Activated CD4-positive, alpha-beta T cell treated with anti-CD3 and anti-CD28 coated beads, Interleukin-2, amount 10 ng/mL, durations not matched to agents 24 days and 14 days (primary cell): ENCODE measurements around the gene BCAP31. TPM values are rescaled to one million over a fixed set of nuclear protein-coding genes. Genes with fewer than 3 reads are reported as not detected.
"Not testable (repeated sequence)": the region's sequence is repeated elsewhere in the genome, so short reads cannot be mapped to it uniquely, and the experiment has no call there.

ENCODE experiments used
- DNase-seq: peaks from one replicate; pipeline ENCODE4 v3.0.0; 2022
- H3K27ac Mint-ChIP-seq: one replicate; pipeline ENCODE4 v1.8.0; 2022; ENCODE audit warnings: mild to moderate bottlenecking, mixed read lengths
- H3K27me3 Mint-ChIP-seq: one replicate; pipeline ENCODE4 v1.8.0; 2022; ENCODE audit warnings: mixed read lengths
- H3K36me3 Mint-ChIP-seq: one replicate; pipeline ENCODE4 v1.8.0; 2022; ENCODE audit warnings: low read depth, mild to moderate bottlenecking, mixed read lengths
- H3K4me1 Mint-ChIP-seq: one replicate; pipeline ENCODE4 v1.8.0; 2021; ENCODE audit warnings: mixed read lengths
- H3K4me3 Mint-ChIP-seq: one replicate; pipeline ENCODE4 v1.8.0; 2022; ENCODE audit warnings: mild to moderate bottlenecking, moderate library complexity, mixed read lengths
- H3K9me3 Mint-ChIP-seq: one replicate; pipeline ENCODE4 v1.8.0; 2021; ENCODE audit warnings: mixed read lengths
- intact Hi-C: fragments of 100-400 bp; cut with micrococcal nuclease; formaldehyde crosslinking; loops from one replicate; pipeline ENCODE4 v1.15.1; 2023
- total RNA-seq: library from RNA; stranded (reverse); gene quantifications from 2 replicates; pipeline ENCODE4 v1.2.3, GENCODE V29; 2022

Gene BCAP31
- total RNA-seq, 1 donor from 2014 or later, result 157 TPM

DNA sequence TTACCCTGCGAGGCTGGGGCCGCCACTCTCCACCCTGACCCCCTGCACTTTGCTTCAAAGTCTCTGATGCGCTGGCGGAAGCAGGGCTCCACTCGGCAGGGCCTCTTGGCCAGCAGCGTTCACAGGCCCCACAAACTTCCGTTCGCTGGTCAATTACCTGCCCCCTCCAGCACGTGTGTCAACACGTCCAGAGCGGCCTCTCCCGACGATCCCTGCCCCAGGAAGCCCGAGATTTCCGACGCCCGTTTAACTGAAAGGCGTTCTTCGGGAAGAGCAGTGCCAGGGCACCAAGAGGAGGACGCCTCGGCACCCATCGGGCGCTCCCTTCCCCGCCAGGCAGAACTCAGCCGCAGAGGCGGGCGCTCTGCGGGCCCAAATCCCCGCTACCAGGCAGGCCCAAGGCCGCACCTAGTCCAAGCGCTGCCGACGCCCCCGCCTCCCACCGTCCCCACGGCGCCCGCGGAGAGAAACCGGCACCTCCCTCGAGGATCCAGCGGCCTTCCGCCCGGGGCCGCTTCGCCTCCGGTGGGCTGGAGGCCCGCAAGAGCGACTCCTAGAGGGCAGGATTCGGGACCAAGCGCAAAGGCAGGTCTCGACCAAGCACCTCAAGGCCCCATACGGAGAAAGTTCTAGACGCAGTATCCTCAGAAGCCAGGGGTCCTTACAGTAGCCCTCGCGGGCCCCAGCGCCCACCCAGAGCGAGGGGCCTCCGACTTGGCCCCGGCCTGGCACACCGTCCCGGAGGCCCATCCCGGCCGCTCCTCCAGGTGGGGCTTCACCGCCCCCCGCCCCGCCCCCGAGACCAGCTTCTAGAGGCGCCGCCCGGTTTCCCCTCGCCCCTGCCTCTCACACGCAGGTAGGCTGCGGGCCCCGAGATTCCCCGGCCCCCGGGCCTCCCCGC lies 586 bp downstream of the BCAP31 start:
- Mint-ChIP-seq H3K4me1 (peaks cover 16% of the 10 kb centered on the region), H3K4me3 (peak overlapping the region; percentile 90), H3K27ac (peak overlapping the region; percentile 89), H3K27me3 (no peaks in the 10 kb centered on the region), H3K9me3 (no peaks in the 10 kb centered on the region), H3K36me3 (peaks cover 17% of the 10 kb centered on the region)
- intact Hi-C loops, result loop anchor here (2.0 to 5.0 kb wide), 5 partner anchors 36 to 251 kb away; partner anchors contain the start of genes ARHGAP4, CCNQ, HAUS7 and HCFC1
- peak; percentile 85 for DNase-seq

DNA sequence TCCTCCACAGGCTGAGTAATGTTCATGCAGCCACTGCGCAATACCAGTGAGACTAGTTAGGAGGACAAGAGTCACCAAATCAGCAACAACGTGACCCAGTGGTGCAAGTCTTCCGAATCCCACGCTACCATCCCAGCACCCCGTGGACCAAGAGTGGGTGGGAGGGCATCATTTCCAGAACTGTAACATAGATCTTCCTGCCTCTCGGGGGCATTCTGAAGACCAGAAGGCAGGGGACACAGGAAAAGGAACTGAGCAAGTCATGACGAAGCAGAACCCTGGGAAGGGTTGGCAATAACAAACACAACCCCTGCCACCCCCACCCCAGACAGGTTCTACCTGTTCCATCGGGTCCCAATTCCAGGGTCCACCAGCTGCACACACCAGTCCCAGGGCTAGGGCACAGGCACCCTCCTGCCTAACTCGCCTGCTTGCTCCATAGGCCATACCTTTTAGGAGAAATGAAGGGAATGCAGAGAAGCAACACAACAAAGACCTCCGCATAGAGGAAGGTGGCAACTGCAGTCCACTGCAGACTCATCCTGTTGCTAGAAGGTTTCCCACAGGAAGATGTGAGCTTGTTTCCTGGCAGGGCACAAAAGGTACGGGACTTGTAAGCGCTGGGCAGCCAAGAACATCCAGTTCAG lies 1.4 kb downstream of the BCAP31 start:
- peak overlapping the region; percentile 89 for H3K27ac Mint-ChIP-seq
- H3K27me3 Mint-ChIP-seq, result no peaks in the 10 kb centered on the region
- intact Hi-C loops, result loop anchor here (5.0 kb wide), 3 partner anchors 36 to 251 kb away; partner anchors contain the start of genes ARHGAP4, HAUS7 and SLC6A8
- H3K9me3 Mint-ChIP-seq, result no peaks in the 10 kb centered on the region
- peaks cover 19% of the 10 kb centered on the region for H3K36me3 Mint-ChIP-seq
- peaks cover 16% of the 10 kb centered on the region for H3K4me1 Mint-ChIP-seq
- peak overlapping the region; percentile 90 for H3K4me3 Mint-ChIP-seq
- DNase-seq, result peak; percentile 54

DNA sequence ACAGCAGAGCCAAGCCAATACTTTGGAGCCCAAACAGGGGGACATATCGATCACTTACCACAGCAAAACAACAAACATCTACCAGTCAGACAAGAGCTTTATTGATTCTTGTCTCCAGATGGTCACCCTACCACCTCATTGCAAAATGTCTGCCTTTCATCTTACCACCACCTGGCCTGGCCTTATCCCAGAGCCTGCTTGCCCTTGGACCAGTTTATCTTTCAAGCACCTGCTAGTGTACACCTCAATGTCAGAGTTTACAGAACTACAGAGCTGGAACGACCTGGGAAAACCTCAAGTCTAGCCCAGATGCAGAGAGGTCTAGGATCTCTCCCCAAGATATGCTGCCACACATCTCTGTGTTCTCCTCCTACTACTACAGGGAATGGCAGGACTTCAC lies 4.5 kb downstream of the BCAP31 start:
- Mint-ChIP-seq H3K4me3 (no peak overlapping the region), H3K27me3 (no peaks in the 10 kb centered on the region), H3K9me3 (no peaks in the 10 kb centered on the region), H3K4me1 (peaks cover 7% of the 10 kb centered on the region), H3K36me3 (peaks cover 31% of the 10 kb centered on the region), H3K27ac (no peak overlapping the region)
- DNase-seq, result no peak
- intact Hi-C loops, result loop anchor here (5.0 kb wide), 3 partner anchors 32 to 247 kb away; partner anchors contain the start of genes ARHGAP4, HAUS7 and SLC6A8

GRCh38 chrX:153719238-153719637 lies 4.9 kb downstream of the BCAP31 start:
- H3K9me3 Mint-ChIP-seq, result no peaks in the 10 kb centered on the region
- no peak overlapping the region for H3K4me3 Mint-ChIP-seq
- no peak overlapping the region for H3K27ac Mint-ChIP-seq
- intact Hi-C loops, result no loop called here
- peaks cover 7% of the 10 kb centered on the region for H3K4me1 Mint-ChIP-seq
- peaks cover 33% of the 10 kb centered on the region for H3K36me3 Mint-ChIP-seq
- H3K27me3 Mint-ChIP-seq, result no peaks in the 10 kb centered on the region
- DNase-seq, result no peak

GRCh38 chrX:153717445-153717844 lies 6.7 kb downstream of the BCAP31 start:
- H3K4me3 Mint-ChIP-seq, result no peak overlapping the region
- H3K36me3 Mint-ChIP-seq, result peaks cover 39% of the 10 kb centered on the region
- peaks cover 8% of the 10 kb centered on the region for H3K4me1 Mint-ChIP-seq
- DNase-seq, result no peak
- no peaks in the 10 kb centered on the region for H3K27me3 Mint-ChIP-seq
- intact Hi-C loops, result no loop called here
- no peaks in the 10 kb centered on the region for H3K9me3 Mint-ChIP-seq
- no peak overlapping the region for H3K27ac Mint-ChIP-seq

DNA sequence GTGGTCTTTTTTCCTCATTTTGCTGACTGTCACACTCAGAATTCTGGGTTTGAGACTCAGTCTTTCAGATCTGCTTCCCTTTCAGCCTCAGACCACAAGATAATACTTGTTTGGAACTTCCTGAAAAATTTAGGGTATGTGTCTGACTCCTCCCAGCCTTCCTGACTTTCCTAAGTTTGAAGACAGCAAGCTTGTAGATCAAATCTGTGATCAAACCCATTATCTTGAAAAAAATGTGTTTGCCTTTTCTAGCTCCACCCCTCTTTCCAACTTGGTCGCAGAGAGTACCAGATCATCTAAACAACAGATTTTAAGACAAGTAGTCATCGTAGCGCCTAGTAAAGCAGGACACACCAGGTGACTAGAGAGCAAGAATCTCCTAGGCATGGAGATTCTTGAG lies 9.9 kb downstream of the BCAP31 start:
- no peak overlapping the region for H3K27ac Mint-ChIP-seq
- no peak for DNase-seq
- intact Hi-C loops, result no loop called here

GRCh38 chrX:153709726-153710674 lies 14.2 kb downstream of the BCAP31 start:
- Mint-ChIP-seq H3K27me3 (no peaks in the 10 kb centered on the region), H3K9me3 (no peaks in the 10 kb centered on the region), H3K27ac (no peak overlapping the region), H3K4me3 (no peak overlapping the region), H3K36me3 (peaks cover 30% of the 10 kb centered on the region), H3K4me1 (peaks cover 6% of the 10 kb centered on the region)
- intact Hi-C loops, result no loop called here
- no peak for DNase-seq

More for the DNA sequence above, 9.9 kb downstream of the BCAP31 start:
- Mint-ChIP-seq H3K4me3 (no peak overlapping the region), H3K36me3 (peaks cover 39% of the 10 kb centered on the region), H3K4me1 (peaks cover 5% of the 10 kb centered on the region), H3K27me3 (no peaks in the 10 kb centered on the region), H3K9me3 (no peaks in the 10 kb centered on the region)

DNA sequence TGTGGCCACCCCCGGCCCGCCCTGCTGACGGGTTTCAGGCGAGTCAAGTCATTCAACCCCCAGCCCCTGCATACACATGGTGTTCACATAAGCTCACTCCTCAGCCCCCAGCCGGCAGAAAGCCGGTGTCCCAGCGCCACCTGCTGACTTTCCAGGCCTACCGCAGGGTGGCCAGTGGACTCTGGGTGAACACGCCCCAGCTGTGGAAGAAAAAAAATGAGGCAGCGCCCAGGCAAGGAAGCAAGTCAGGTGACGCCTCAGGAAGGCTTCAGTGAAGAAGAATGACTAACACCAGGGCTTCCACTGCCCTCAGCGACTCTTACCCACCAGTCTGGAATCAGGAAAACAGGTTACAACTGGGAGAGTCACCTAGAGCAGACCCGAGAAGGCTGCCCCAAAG lies 15.8 kb downstream of the BCAP31 start:
- Mint-ChIP-seq H3K4me1 (peaks cover 4% of the 10 kb centered on the region), H3K27me3 (no peaks in the 10 kb centered on the region), H3K4me3 (no peak overlapping the region), H3K36me3 (peaks cover 24% of the 10 kb centered on the region), H3K9me3 (no peaks in the 10 kb centered on the region), H3K27ac (no peak overlapping the region)
- peak; percentile 82 for DNase-seq
- intact Hi-C loops, result no loop called here

GRCh38 chrX:153707406-153707805 lies 16.8 kb downstream of the BCAP31 start:
- no peak overlapping the region for H3K27ac Mint-ChIP-seq
- intact Hi-C loops, result no loop called here
- DNase-seq, result no peak
- no peaks in the 10 kb centered on the region for H3K9me3 Mint-ChIP-seq
- no peaks in the 10 kb centered on the region for H3K27me3 Mint-ChIP-seq
- H3K36me3 Mint-ChIP-seq, result peaks cover 21% of the 10 kb centered on the region
- H3K4me3 Mint-ChIP-seq, result no peak overlapping the region
- peaks cover 3% of the 10 kb centered on the region for H3K4me1 Mint-ChIP-seq

DNA sequence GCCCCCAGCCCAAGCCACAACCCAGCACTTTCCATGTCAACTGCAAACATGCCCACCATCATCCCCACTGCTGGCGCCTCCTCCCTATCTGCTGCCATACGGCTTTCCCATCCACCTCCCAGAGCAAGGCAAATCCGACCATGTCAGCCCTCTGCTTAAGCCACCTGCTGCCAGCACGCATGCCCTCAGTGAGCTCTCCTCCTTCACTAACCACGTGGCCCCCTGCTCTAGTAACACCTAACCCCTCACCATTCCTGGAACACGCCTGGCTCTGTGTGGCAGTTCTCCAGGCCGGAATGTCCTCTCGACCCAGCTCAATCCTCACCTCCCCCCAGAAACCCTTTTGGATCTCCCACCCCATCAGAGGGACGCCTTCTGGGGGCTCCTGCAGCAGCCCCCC lies 17.4 kb downstream of the BCAP31 start:
- Mint-ChIP-seq H3K27me3 (no peaks in the 10 kb centered on the region), H3K4me1 (peaks cover 3% of the 10 kb centered on the region), H3K27ac (no peak overlapping the region), H3K9me3 (no peaks in the 10 kb centered on the region), H3K4me3 (no peak overlapping the region), H3K36me3 (peaks cover 21% of the 10 kb centered on the region)
- intact Hi-C loops, result no loop called here
- no peak for DNase-seq

GRCh38 chrX:153705403-153706060 lies 18.7 kb downstream of the BCAP31 start:
- H3K27ac Mint-ChIP-seq, H3K27me3 Mint-ChIP-seq, intact Hi-C loops, H3K4me1 Mint-ChIP-seq, H3K4me3 Mint-ChIP-seq, H3K9me3 Mint-ChIP-seq, DNase-seq: not testable (repeated sequence)
- peaks cover 17% of the 10 kb centered on the region for H3K36me3 Mint-ChIP-seq

DNA sequence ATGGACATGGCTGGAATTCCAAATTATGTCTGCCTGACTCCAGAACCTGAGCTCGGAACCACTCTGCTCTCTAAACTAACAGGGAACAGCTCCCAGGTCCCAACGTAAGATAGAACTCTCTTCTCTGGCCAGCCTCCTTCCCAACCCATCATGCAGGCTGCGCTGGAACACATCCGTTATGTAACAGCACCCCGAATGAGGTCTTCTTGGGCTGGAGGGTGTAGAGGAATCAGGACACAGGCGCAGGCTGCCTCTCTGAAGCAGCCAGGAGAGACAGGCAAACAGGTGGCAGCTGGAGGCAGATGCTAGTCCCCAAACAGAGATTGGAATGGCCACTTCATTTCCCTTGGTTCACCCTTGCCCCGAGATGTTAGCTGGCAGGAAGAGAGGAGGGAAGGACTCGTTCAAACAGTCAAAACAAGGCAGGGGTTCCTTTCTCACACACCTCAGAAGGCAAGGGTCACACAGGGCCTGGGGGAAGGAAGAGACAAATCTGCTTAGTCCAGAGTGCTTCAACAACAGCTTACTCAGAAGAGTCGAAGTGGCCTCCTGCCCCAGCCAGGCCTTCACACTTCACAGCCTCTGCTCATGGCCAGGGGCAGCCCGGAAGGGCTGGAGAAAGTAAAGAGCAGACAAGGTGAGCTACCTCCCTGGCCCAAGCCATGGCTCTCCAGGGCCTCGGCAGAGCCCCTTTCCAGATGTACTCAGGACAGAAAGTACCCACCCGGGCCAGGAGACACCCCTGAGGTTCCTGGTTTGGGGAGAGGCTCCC lies 19.4 kb downstream of the BCAP31 start:
- H3K4me3 Mint-ChIP-seq, H3K4me1 Mint-ChIP-seq, H3K27me3 Mint-ChIP-seq, intact Hi-C loops, H3K27ac Mint-ChIP-seq, DNase-seq, H3K9me3 Mint-ChIP-seq: not testable (repeated sequence)
- peaks cover 15% of the 10 kb centered on the region for H3K36me3 Mint-ChIP-seq
